Testis (tissue), 2 donors: ENCODE results near the gene GALNT9.

Source experiments
- POLR2A ChIP-seq: fragments of 450-650 bp; IDR thresholded peaks from one replicate; pipeline ENCODE4 v1.6.1; 2017; ENCODE audit warnings: antibody characterized with exemption, mild to moderate bottlenecking, moderate library complexity
- TF ChIP-seq, protein P1 (sequence below), 3 experiments: fragments of 450-650 bp in 2 of 3; fragments of 200-600 bp in 1 of 3; sonication (generic) in 1 of 3; IDR thresholded peaks; one replicate each; pipeline ENCODE4 v1.5.1; 2016 to 2019; ENCODE audit warnings: antibody characterized with exemption in 3 of 3, mild to moderate bottlenecking in 2 of 3, moderate library complexity in 1 of 3

DNA sequence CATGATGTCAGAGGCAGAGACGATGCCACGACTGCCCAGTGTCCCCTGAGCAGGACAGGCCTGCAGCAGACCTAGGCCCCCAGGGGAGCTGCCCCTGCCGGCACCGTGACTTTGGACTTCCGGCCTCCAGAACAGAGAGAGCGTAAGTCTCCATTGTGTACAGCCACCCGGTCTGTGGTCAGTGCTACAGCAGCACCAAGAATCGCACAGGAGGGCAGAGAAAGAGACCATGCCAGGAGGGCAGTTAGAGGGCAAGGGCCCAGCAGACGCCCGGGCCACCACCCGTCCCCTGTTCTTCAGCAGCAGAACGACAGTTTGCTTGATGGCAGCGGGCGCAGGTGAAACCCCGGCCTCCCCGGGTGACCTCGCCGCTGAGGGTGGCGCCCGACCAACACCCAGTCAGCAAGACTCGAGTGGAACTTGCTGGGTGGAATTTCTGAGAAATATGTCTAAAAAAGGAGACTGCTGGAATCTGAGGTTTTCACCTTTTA lies 19.7 kb downstream of the GALNT9 start:
- TF ChIP-seq, protein P1, sequence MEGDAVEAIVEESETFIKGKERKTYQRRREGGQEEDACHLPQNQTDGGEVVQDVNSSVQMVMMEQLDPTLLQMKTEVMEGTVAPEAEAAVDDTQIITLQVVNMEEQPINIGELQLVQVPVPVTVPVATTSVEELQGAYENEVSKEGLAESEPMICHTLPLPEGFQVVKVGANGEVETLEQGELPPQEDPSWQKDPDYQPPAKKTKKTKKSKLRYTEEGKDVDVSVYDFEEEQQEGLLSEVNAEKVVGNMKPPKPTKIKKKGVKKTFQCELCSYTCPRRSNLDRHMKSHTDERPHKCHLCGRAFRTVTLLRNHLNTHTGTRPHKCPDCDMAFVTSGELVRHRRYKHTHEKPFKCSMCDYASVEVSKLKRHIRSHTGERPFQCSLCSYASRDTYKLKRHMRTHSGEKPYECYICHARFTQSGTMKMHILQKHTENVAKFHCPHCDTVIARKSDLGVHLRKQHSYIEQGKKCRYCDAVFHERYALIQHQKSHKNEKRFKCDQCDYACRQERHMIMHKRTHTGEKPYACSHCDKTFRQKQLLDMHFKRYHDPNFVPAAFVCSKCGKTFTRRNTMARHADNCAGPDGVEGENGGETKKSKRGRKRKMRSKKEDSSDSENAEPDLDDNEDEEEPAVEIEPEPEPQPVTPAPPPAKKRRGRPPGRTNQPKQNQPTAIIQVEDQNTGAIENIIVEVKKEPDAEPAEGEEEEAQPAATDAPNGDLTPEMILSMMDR (IDR thresholded peaks at IDR 0.05): no peak
- no peak for TF ChIP-seq POLR2A
